PC-9 (cell line): Measurements from ENCODE around the gene CUL9. TPM values are rescaled to one million over a fixed set of nuclear protein-coding genes. Genes with fewer than 3 reads are reported as not detected.

Experiments
- BruUV-seq: library from RNA; stranded (reverse); fragments of 400-500 nt; replicated peaks from 2 replicates; lab custom pipeline; 2021; lab: Mats Ljungman, UMichigan
- CTCF ChIA-PET: fragments of 300-600 bp; sonication (Branson Sonifier 250); formaldehyde crosslinking; loops from one replicate; lab custom pipeline; 2022; ENCODE audit warnings: antibody characterized with exemption; lab: Charles Lee
- POLR2A ChIA-PET: fragments of 300-600 bp; sonication (Branson Sonifier 250); formaldehyde crosslinking; loops from one replicate; lab custom pipeline; 2022; ENCODE audit warnings: antibody characterized with exemption; ENCODE audit not compliant: unreplicated experiment; lab: Charles Lee
- DNase-seq, 2 experiments: peaks; one replicate each; pipeline versions ENCODE4 v3.0.0 to v3.0.0-alpha.2; 2015 to 2022; ENCODE audit warnings: mixed read lengths in 1 of 2
- H2AFZ ChIP-seq: fragments of 200-600 bp; sonication (generic); 2 replicates; pipeline ENCODE4 v1.8.1; 2017; ENCODE audit warnings: antibody characterized with exemption
- H3F3A ChIP-seq: fragments of 200-600 bp; sonication (generic); 2 replicates; pipeline ENCODE4 v1.8.1; 2017; ENCODE audit warnings: antibody characterized with exemption, mild to moderate bottlenecking, low read depth; ENCODE audit not compliant: insufficient read depth
- H3K27ac ChIP-seq: fragments of 200-600 bp; sonication (generic); 2 replicates; pipeline ENCODE4 v1.6.1; 2016; ENCODE audit warnings: mixed run types
- H3K27me3 ChIP-seq: fragments of 200-600 bp; sonication (generic); 2 replicates; pipeline ENCODE4 v1.6.1; 2016; ENCODE audit warnings: low read depth, mixed run types; ENCODE audit not compliant: insufficient read depth
- H3K36me3 ChIP-seq: fragments of 200-600 bp; sonication (generic); 2 replicates; pipeline ENCODE4 v1.6.1; 2016; ENCODE audit warnings: low read depth, mixed run types
- H3K4me1 ChIP-seq: fragments of 200-600 bp; sonication (generic); replicated peaks from 2 replicates; pipeline ENCODE4 v1.6.1; 2016; ENCODE audit warnings: mixed run types; ENCODE audit not compliant: insufficient read depth
- H3K4me2 ChIP-seq: fragments of 200-600 bp; sonication (generic); 2 replicates; pipeline ENCODE4 v1.6.1; 2017; ENCODE audit warnings: mixed run types
- H3K4me3 ChIP-seq: fragments of 200-600 bp; sonication (generic); 2 replicates; pipeline ENCODE4 v1.6.1; 2016; ENCODE audit warnings: mixed run types
- H3K79me2 ChIP-seq: fragments of 200-600 bp; sonication (generic); 2 replicates; pipeline ENCODE4 v1.6.1; 2017; ENCODE audit warnings: low read depth, mixed run types
- H3K9me2 ChIP-seq: fragments of 200-600 bp; sonication (generic); 2 replicates; pipeline ENCODE4 v1.8.1; 2017; ENCODE audit warnings: mild to moderate bottlenecking; ENCODE audit not compliant: insufficient read depth
- H3K9me3 ChIP-seq: fragments of 200-600 bp; sonication (generic); 2 replicates; pipeline ENCODE4 v1.8.1; 2016; ENCODE audit warnings: low read depth; ENCODE audit not compliant: insufficient read depth
- H4K20me1 ChIP-seq: fragments of 200-600 bp; sonication (generic); 2 replicates; pipeline ENCODE4 v1.8.1; 2017; ENCODE audit not compliant: insufficient read depth
- CTCF ChIP-seq: fragments of 200-600 bp; sonication (generic); conservative IDR thresholded peaks from 2 replicates; pipeline ENCODE4 v1.6.1; 2017; ENCODE audit warnings: mixed run types, antibody characterized with exemption, mild to moderate bottlenecking, moderate library complexity
- EZH2 ChIP-seq: fragments of 200-600 bp; sonication (generic); IDR thresholded peaks from 2 replicates; pipeline ENCODE4 v1.8.0; 2017; ENCODE audit warnings: antibody characterized with exemption, low read depth
- intact Hi-C: fragments of 100-400 bp; cut with micrococcal nuclease; formaldehyde crosslinking; loops from one replicate; pipeline ENCODE4 v1.10.0; 2022; ENCODE audit not compliant: unreplicated experiment
- total RNA-seq: library from RNA; stranded (reverse); gene quantifications from 2 replicates; pipeline ENCODE4 v1.2.3, GENCODE V29; 2021

CUL9 gene
- total RNA-seq, 1 experiment from 2014 or later = 52.8 TPM

- H3K4me2 ChIP-seq = peak overlapping the region; percentile 95; the same call in 1 of the 2 replicates
- H3K27ac ChIP-seq = no peak overlapping the region
- no TSS peak for BruUV-seq
- H3F3A ChIP-seq = peaks cover 25% of the 10 kb centered on the region; the same call in 1 of the 2 replicates
- no peaks in the 10 kb centered on the region for H3K9me3 ChIP-seq
- H3K79me2 ChIP-seq = no peaks in the 10 kb centered on the region
- intact Hi-C loops = no loop called here
- no peak overlapping the region for H2AFZ ChIP-seq
- no peak for DNase-seq
- peaks cover 18% of the 10 kb centered on the region for H3K4me1 ChIP-seq
- no peak overlapping the region for H3K4me3 ChIP-seq
- CTCF ChIA-PET = no interaction called here
- no peaks in the 10 kb centered on the region for H3K27me3 ChIP-seq
- TF ChIP-seq CTCF (no peak), EZH2 (no peak)
- no peaks in the 10 kb centered on the region for H3K9me2 ChIP-seq
- POLR2A ChIA-PET = no interaction called here
- no peaks in the 10 kb centered on the region for H4K20me1 ChIP-seq
- H3K36me3 ChIP-seq = no peaks in the 10 kb centered on the region
Measured at GRCh38 chr6:43183441-43183840, 1.4 kb downstream of the CUL9 start.

GRCh38 chr6:43184268-43184985, 2.4 kb downstream of the CUL9 start:
- ChIA-PET POLR2A (no interaction called here), CTCF (no interaction called here)
- no peaks in the 10 kb centered on the region for H3K36me3 ChIP-seq
- TF ChIP-seq CTCF (no peak), EZH2 (no peak)
- no peak for DNase-seq
- no peak overlapping the region for H3K27ac ChIP-seq
- H3K79me2 ChIP-seq = no peaks in the 10 kb centered on the region
- peaks cover 18% of the 10 kb centered on the region for H3K4me1 ChIP-seq
- BruUV-seq = no TSS peak
- no peak overlapping the region for H3K4me2 ChIP-seq
- intact Hi-C loops = no loop called here
- H3K9me3 ChIP-seq = no peaks in the 10 kb centered on the region
- no peaks in the 10 kb centered on the region for H3K27me3 ChIP-seq
- no peak overlapping the region for H2AFZ ChIP-seq
- H3F3A ChIP-seq = peaks cover 28% of the 10 kb centered on the region; the same call in 1 of the 2 replicates
- H3K4me3 ChIP-seq = no peak overlapping the region
- no peaks in the 10 kb centered on the region for H3K9me2 ChIP-seq
- H4K20me1 ChIP-seq = no peaks in the 10 kb centered on the region

DNA sequence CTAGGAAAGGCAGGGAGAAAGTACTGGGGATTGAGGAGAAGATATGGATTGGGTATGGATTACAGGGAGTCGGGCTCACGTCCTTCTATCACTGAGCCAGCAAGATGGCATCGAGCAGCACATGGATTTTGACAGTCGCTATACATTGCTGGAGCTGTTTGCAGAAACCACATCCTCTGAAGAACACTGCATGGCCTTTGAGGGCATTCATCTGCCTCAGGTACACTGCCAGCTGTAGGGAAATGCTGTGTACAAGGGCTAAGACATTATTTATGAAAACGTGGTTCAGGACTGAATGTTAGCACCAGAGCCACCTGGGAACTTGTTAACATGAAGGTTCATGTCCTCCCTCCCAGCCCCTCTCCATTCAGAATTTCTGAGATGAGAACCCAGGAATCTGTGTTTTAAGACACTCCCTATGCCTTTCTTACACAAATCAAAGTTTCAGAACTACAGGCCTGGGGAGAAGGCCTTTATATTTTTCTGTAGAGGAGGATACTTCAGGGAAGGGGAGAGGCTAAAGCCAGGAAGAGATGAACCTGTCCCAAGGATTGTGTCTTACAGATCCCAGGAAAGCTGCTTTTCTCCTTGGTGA, 3.5 kb downstream of the CUL9 start:
- ChIA-PET POLR2A (no interaction called here), CTCF (no interaction called here)
- no peaks in the 10 kb centered on the region for H4K20me1 ChIP-seq
- no peaks in the 10 kb centered on the region for H3K9me2 ChIP-seq
- H2AFZ ChIP-seq = no peak overlapping the region
- no peaks in the 10 kb centered on the region for H3K79me2 ChIP-seq
- TF ChIP-seq EZH2 (no peak), CTCF (no peak)
- H3K4me3 ChIP-seq = no peak overlapping the region
- no peaks in the 10 kb centered on the region for H3K9me3 ChIP-seq
- peaks cover 30% of the 10 kb centered on the region; the same call in 1 of the 2 replicates for H3F3A ChIP-seq
- H3K36me3 ChIP-seq = peaks cover 1% of the 10 kb centered on the region; the same call in 1 of the 2 replicates
- intact Hi-C loops = no loop called here
- H3K27me3 ChIP-seq = no peaks in the 10 kb centered on the region
- H3K27ac ChIP-seq = no peak overlapping the region
- BruUV-seq = no TSS peak
- no peak overlapping the region for H3K4me2 ChIP-seq
- H3K4me1 ChIP-seq = peaks cover 18% of the 10 kb centered on the region
- no peak for DNase-seq
